ENCODE results near the gene PTTG1IP.
"Not testable (repeated sequence)": the region's sequence is repeated elsewhere in the genome, so short reads cannot be mapped to it uniquely, and the experiment has no call there.

Gene PTTG1IP

GRCh38 chr21:44885615-44886014 lies 12.1 kb upstream of the PTTG1IP start:
- no peak for DNase-seq (ENCODE audit: low read depth in 2 of 3, low spot score in 1 of 3)

- no peak for DNase-seq (ENCODE audit: low read depth in 2 of 3, low spot score in 1 of 3)
Observed at GRCh38 chr21:44884097-44884496, 10.6 kb upstream of the PTTG1IP start.

- no peak for DNase-seq (ENCODE audit: low read depth in 2 of 3, low spot score in 1 of 3)
Observed at GRCh38 chr21:44883250-44883649, 9.8 kb upstream of the PTTG1IP start.

- no peak for DNase-seq (ENCODE audit: low read depth in 2 of 3, low spot score in 1 of 3)
Observed at GRCh38 chr21:44881198-44881872, 7.8 kb upstream of the PTTG1IP start.

GRCh38 chr21:44880405-44881197 lies 7.1 kb upstream of the PTTG1IP start:
- no peak for DNase-seq (ENCODE audit: low read depth in 2 of 3, low spot score in 1 of 3)

GRCh38 chr21:44879238-44879637 lies 5.7 kb upstream of the PTTG1IP start:
- DNase-seq (ENCODE audit: low read depth in 2 of 3, low spot score in 1 of 3), result not testable (repeated sequence)

GRCh38 chr21:44878053-44878982 lies 4.8 kb upstream of the PTTG1IP start:
- DNase-seq (ENCODE audit: low read depth in 2 of 3, low spot score in 1 of 3), result no peak

GRCh38 chr21:44876849-44877575 lies 3.5 kb upstream of the PTTG1IP start:
- DNase-seq (ENCODE audit: low read depth in 2 of 3, low spot score in 1 of 3), result no peak

GRCh38 chr21:44875316-44875700 lies 1.8 kb upstream of the PTTG1IP start:
- no peak for DNase-seq (ENCODE audit: low read depth in 2 of 3, low spot score in 1 of 3)

- no peak for DNase-seq (ENCODE audit: low read depth in 2 of 3, low spot score in 1 of 3)
Observed at GRCh38 chr21:44874497-44875315, 1.2 kb upstream of the PTTG1IP start.

- no peak for DNase-seq (ENCODE audit: low read depth in 2 of 3, low spot score in 1 of 3)
Observed at GRCh38 chr21:44874240-44874496, 678 bp upstream of the PTTG1IP start.

- DNase-seq (ENCODE audit: low read depth in 2 of 3, low spot score in 1 of 3), result no peak
Observed at GRCh38 chr21:44872649-44873355, 688 bp downstream of the PTTG1IP start.

GRCh38 chr21:44872323-44872648 lies 1.2 kb downstream of the PTTG1IP start:
- DNase-seq (ENCODE audit: low read depth in 2 of 3, low spot score in 1 of 3), result no peak

GRCh38 chr21:44871576-44872269 lies 1.8 kb downstream of the PTTG1IP start:
- no peak for DNase-seq (ENCODE audit: low read depth in 2 of 3, low spot score in 1 of 3)

- no peak for DNase-seq (ENCODE audit: low read depth in 2 of 3, low spot score in 1 of 3)
Observed at GRCh38 chr21:44870748-44871495, 2.6 kb downstream of the PTTG1IP start.

- no peak for DNase-seq (ENCODE audit: low read depth in 2 of 3, low spot score in 1 of 3)
Observed at GRCh38 chr21:44869781-44870747, 3.4 kb downstream of the PTTG1IP start.

GRCh38 chr21:44868707-44869106 lies 4.8 kb downstream of the PTTG1IP start:
- no peak for DNase-seq (ENCODE audit: low read depth in 2 of 3, low spot score in 1 of 3)

Data from stimulated activated CD4-positive, alpha-beta T cell treated with anti-CD3 and anti-CD28 coated beads, Interleukin-12 subunit alpha, Interleukin-12 subunit beta, amount 100 ng/mL, for 48 hours (primary cell).